HepG2 (cell line): ENCODE data around the gene ASB3. TPM values are rescaled to one million over a fixed set of nuclear protein-coding genes. Genes with fewer than 3 reads are reported as not detected.
A peak's percentile ranks its signal among the peaks of the same experiment; 100 is the strongest.

Source experiments
- CERS6 ChIP-seq: sonication (generic); formaldehyde crosslinking; IDR thresholded peaks from 2 replicates; pipeline ENCODE4 v1.5.0; 2020; ENCODE audit warnings: missing genetic modification reagents
- FOXA1 ChIP-seq, 2 experiments: fragments of 450-650 bp in 1 of 2; sonication (generic) in 1 of 2; formaldehyde crosslinking in 1 of 2; IDR thresholded peaks; 2 replicates each; pipeline versions ENCODE4 v1.4.0 to v1.6.1; 2016 to 2020; ENCODE audit warnings: missing genetic modification reagents in 1 of 2
- GATA4 ChIP-seq: sonication (generic); IDR thresholded peaks from 2 replicates; pipeline ENCODE4 v1.6.1; 2016; ENCODE audit warnings: antibody characterized with exemption, low read depth, borderline replicate concordance
- GATAD2A ChIP-seq: IDR thresholded peaks from 2 replicates; pipeline ENCODE4 v1.6.1; 2016
- HDAC2 ChIP-seq: sonication (generic); formaldehyde crosslinking; IDR thresholded peaks from 2 replicates; pipeline ENCODE4 v1.4.0; 2020; ENCODE audit warnings: missing genetic modification reagents
- JUN ChIP-seq: sonication (generic); formaldehyde crosslinking; IDR thresholded peaks from 2 replicates; pipeline ENCODE4 v1.4.0; 2020; ENCODE audit warnings: mild to moderate bottlenecking, missing genetic modification reagents
- KDM5B ChIP-seq: sonication (generic); formaldehyde crosslinking; IDR thresholded peaks from 2 replicates; pipeline ENCODE4 v1.4.0; 2020; ENCODE audit warnings: missing genetic modification reagents, mild to moderate bottlenecking, borderline replicate concordance
- MAFG ChIP-seq: sonication (generic); formaldehyde crosslinking; IDR thresholded peaks from 2 replicates; pipeline ENCODE4 v1.5.1; 2020; ENCODE audit warnings: mild to moderate bottlenecking, missing genetic modification reagents
- MTA1 ChIP-seq: sonication (generic); formaldehyde crosslinking; IDR thresholded peaks from 2 replicates; pipeline ENCODE4 v1.4.0; 2020; ENCODE audit warnings: missing genetic modification reagents, mild to moderate bottlenecking, borderline replicate concordance
- NBN ChIP-seq: fragments of 450-650 bp; conservative IDR thresholded peaks from 2 replicates; pipeline ENCODE4 v1.6.1; 2017
- PHB2 ChIP-seq: fragments of 450-650 bp; IDR thresholded peaks from 2 replicates; pipeline ENCODE4 v1.6.1; 2018; ENCODE audit not compliant: partially characterized antibody
- PITX1 ChIP-seq: sonication (generic); formaldehyde crosslinking; IDR thresholded peaks from 2 replicates; pipeline ENCODE4 v1.5.1; 2020; ENCODE audit warnings: mild to moderate bottlenecking, missing genetic modification reagents
- PPARG ChIP-seq: conservative IDR thresholded peaks from 2 replicates; pipeline ENCODE4 v1.6.1; 2016; ENCODE audit warnings: missing biosample characterization, missing genetic modification reagents
- RARA ChIP-seq: IDR thresholded peaks from 2 replicates; pipeline ENCODE4 v1.6.1; 2016; ENCODE audit warnings: missing genetic modification reagents, missing compliant biosample characterization
- ZMYM3 ChIP-seq: sonication (generic); formaldehyde crosslinking; IDR thresholded peaks from 2 replicates; pipeline ENCODE4 v1.5.1; 2020; ENCODE audit warnings: mild to moderate bottlenecking, missing genetic modification reagents
- ZNF232 ChIP-seq: sonication (generic); formaldehyde crosslinking; IDR thresholded peaks from 2 replicates; pipeline ENCODE4 v1.4.0; 2020; ENCODE audit warnings: missing genetic modification reagents, borderline replicate concordance
- ZNF281 ChIP-seq: sonication (generic); formaldehyde crosslinking; IDR thresholded peaks from 2 replicates; pipeline ENCODE4 v1.4.0; 2020; ENCODE audit warnings: missing genetic modification reagents, borderline replicate concordance
- ZNF512 ChIP-seq: sonication (generic); formaldehyde crosslinking; IDR thresholded peaks from 2 replicates; pipeline ENCODE4 v1.4.0; 2020; ENCODE audit warnings: mild to moderate bottlenecking, missing genetic modification reagents
- ZNF710 ChIP-seq: sonication (generic); formaldehyde crosslinking; IDR thresholded peaks from 2 replicates; pipeline ENCODE4 v1.5.0; 2020; ENCODE audit warnings: mild to moderate bottlenecking, missing genetic modification reagents, borderline replicate concordance
- polyA plus RNA-seq, 8 experiments: library from polyadenylated mRNA; depleted of rRNA in 3 of 8; stranded (reverse) in 7 of 8; unstranded in 1 of 8; fragments of >200 nt; fragmentation: Illumina TruSeq in 4 of 8; extraction: Trizol in 4 of 8; gene quantifications; 2 replicates each; pipeline versions ENCODE4 v1.2.1 to v1.2.3, GENCODE V29; 2011 to 2016; ENCODE audit warnings: low read depth in 4 of 8, missing spikeins in 1 of 8, mixed read lengths in 1 of 8; ENCODE audit not compliant: insufficient read depth in 1 of 8
- total RNA-seq, 5 experiments: library from RNA; depleted of rRNA; stranded (reverse); fragments of >200 nt; fragmentation: Illumina TruSeq; extraction: Trizol; gene quantifications; 2 replicates each; pipeline ENCODE4 v1.2.3, GENCODE V29; 2016; ENCODE audit warnings: low read depth in 1 of 5
- TF ChIP-seq, protein P1 (sequence below): IDR thresholded peaks from 2 replicates; pipeline ENCODE4 v1.6.1; 2016; ENCODE audit warnings: low read depth

The ASB3 gene
- total and polyA plus RNA-seq, 2 of the 13 experiments (the other 11 are each of a cell fraction or from before 2014, with no cell fraction given) = 40.1 to 41.8 TPM

DNA sequence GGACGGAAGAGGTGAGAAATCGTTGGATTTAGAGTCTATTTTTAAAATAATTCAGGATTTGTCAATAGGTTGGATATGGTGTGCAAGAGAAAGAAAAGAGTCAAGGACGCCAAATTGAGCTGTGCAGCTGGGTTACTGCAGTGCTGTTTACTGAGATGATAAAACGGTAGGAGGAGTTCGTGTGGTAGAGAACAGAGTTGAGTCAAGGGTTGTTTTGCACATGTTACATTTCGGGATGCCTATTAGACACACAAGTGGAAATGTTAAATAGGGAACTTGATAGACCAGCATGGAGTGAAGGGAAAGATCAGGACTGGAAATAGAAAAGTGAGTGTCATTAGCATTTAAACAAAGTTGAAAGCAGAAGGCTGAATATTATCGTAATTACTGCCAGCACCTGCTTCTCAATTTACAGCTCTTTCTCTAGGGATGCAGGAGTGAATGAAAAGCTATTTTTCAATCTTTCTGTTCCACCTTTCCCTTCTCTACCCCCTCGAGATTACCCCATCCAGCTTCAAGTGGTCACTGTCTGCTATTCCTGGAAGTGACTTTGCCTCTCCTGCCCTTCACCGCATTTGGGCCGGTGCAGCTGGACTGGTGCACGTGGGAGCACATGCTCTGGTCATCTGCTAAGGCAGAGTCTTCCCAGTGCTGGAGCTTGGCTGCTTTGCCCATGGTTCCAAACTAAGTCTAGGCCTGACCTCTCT lies 42.7 kb upstream of the ASB3 start (continued):
- TF ChIP-seq ZNF710 (CRISPR knock-in tag) = peak; percentile 43; the same call in 1 of the 2 replicates
- no peak for TF ChIP-seq FOXA1 (IDR thresholded peaks at IDR 0.05)
- TF ChIP-seq FOXA1 (CRISPR knock-in tag; IDR thresholded peaks at IDR 0.05) = 0 out of 2 replicates have a peak, but pooled peaks have one; percentile 22
- TF ChIP-seq MTA1 = 0 out of 2 replicates have a peak, but pooled peaks have one; percentile 47
- TF ChIP-seq ZMYM3 (CRISPR knock-in tag) = 0 out of 2 replicates have a peak, but pooled peaks have one; percentile 34
- TF ChIP-seq CERS6 (CRISPR knock-in tag) = no peak
- peak; percentile 42; the same call in 1 of the 2 replicates for TF ChIP-seq ZNF512 (CRISPR knock-in tag)
- TF ChIP-seq RARA (CRISPR knock-in tag) = peak; percentile 11; the same call in 1 of the 2 replicates
- TF ChIP-seq PHB2 = no peak
- 0 out of 2 replicates have a peak, but pooled peaks have one; percentile 46 for TF ChIP-seq PITX1 (CRISPR knock-in tag)
- TF ChIP-seq PPARG = no peak
- TF ChIP-seq JUN = 0 out of 2 replicates have a peak, but pooled peaks have one; percentile 25
- no peak for TF ChIP-seq ZNF232 (CRISPR knock-in tag)
- 0 out of 2 replicates have a peak, but pooled peaks have one; percentile 35 for TF ChIP-seq KDM5B (CRISPR knock-in tag)
- no peak for TF ChIP-seq MAFG (CRISPR knock-in tag)
- TF ChIP-seq, protein P1, sequence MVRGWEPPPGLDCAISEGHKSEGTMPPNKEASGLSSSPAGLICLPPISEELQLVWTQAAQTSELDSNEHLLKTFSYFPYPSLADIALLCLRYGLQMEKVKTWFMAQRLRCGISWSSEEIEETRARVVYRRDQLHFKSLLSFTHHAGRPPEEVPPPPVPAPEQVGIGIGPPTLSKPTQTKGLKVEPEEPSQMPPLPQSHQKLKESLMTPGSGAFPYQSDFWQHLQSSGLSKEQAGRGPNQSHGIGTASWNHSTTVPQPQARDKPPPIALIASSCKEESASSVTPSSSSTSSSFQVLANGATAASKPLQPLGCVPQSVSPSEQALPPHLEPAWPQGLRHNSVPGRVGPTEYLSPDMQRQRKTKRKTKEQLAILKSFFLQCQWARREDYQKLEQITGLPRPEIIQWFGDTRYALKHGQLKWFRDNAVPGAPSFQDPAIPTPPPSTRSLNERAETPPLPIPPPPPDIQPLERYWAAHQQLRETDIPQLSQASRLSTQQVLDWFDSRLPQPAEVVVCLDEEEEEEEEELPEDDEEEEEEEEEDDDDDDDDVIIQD = peak; percentile 83; the same call in 1 of the 2 replicates
- TF ChIP-seq GATAD2A (CRISPR knock-in tag) = peak; percentile 42; the same call in 1 of the 2 replicates
- no peak for TF ChIP-seq NBN
- no peak for TF ChIP-seq ZNF281 (CRISPR knock-in tag)
- TF ChIP-seq HDAC2 = 0 out of 2 replicates have a peak, but pooled peaks have one; percentile 30
- no peak for TF ChIP-seq GATA4
